NCI-H2107 (cell line): ENCODE results near the gene FAM209A.
"Not testable (repeated sequence)": the region's sequence is repeated elsewhere in the genome, so short reads cannot be mapped to it uniquely, and the experiment has no call there.

Experiments used
- DNase-seq: peaks from one replicate; lab custom pipeline; 2025; lab: John Stamatoyannopoulos, UW

The FAM209A gene

GRCh38 chr20:56540415-56540814 is 15.9 kb downstream of the FAM209A start:
- DNase-seq = no peak

DNA sequence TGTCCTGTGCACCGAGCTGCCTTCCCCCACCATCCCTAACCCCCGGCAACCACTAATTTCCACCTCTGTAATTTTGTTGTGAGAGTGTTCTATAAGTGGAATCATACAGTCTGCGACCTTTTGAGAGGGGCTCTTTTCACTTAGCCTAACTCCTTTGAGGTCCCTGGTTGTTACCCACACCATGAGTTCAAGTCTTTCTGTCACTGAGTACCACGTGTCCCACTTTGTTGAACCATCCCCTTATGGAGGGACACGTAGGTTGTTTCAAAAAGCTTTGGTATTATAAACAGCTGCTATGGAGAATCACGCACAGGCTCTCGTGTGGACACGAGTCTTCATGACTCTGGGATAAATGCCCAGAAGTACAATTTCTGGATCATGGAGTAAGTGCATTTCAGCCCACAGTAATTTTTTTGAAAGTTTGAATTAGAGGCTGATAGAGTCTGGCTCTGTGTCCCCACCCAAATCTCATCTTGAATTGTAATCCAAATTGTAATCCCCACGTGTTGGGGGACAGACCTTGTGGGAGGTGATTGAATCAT is 18.0 kb downstream of the FAM209A start:
- no peak for DNase-seq

DNA sequence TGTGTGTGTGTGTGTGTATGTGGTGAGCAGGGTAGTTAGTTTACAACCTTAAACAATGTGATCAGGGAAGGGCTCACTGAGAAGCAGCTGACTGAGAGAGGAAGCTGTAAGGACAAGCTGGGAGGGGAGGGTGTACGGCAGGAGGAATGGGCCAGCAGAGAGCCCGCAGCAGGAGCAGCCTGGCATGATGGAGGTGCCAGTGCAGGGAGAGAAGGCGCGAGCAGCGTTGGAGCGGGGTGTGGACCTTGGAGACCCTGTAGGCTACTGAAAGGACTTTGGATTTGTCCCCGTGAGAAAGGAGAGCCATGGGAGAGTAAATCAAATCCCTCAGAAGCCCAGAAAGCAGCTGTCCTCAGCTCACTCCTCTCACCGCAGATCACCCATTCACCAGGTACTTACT is 27.0 kb downstream of the FAM209A start:
- no peak for DNase-seq

GRCh38 chr20:56552911-56553629 is 28.5 kb downstream of the FAM209A start:
- DNase-seq = no peak

DNA sequence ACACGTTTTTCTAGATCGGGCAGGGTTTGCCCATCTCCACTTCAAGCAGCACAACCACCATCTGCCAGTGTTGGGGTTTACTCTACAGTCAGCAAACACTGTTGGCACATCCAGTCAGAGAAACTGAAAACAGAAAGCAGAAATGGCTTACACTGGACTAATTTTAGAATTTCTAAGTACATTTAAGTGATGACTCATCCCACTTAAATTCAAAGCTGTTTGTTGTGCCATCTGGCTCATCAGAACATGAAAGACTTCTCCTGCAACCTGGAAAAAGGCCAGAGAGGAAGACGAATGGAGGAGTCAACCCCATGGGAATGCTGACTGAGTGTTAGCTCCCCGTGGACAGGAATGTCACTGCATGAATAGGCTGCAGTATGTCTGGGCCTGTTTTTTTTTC is 30.3 kb downstream of the FAM209A start:
- no peak for DNase-seq

DNA sequence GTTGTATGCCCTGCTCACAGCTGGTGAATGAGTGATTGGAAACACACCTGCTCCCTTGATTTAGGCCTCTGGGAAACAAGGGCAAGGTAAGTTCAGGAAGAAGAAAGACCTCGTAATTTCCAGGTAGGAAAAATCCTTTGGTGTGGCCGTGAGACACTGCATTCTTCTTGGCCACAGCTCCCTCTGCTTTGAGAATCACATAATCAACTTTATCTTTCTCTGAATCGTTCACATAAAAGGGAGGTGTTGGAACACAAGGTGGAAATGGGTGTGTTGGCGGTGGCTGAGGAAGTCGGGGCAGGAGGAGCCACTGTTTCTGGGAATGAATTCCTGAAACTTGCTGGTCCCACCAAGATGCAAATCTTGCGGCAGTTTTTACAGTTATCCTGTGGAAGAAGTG is 34.4 kb downstream of the FAM209A start:
- DNase-seq = no peak

DNA sequence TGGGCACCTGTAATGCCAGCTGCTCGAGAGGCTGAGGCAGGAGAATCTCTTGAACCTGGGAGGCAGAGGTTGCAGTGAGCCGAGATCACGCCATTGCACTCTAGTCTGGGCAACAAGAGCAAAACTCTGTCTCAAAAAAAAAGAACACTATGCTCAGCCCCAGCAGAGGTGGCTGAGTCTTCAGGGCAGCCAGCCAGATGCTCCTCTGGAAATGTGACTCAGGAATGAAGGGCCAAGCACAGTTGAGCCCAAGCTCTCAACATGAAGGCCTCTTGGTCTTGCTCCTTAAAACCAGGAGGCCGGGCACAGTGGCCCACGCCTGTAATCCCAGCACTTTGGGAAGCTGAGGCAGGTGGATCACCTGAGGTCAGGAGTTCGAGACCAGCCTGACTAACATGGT is 40.0 kb downstream of the FAM209A start:
- not testable (repeated sequence) for DNase-seq

DNA sequence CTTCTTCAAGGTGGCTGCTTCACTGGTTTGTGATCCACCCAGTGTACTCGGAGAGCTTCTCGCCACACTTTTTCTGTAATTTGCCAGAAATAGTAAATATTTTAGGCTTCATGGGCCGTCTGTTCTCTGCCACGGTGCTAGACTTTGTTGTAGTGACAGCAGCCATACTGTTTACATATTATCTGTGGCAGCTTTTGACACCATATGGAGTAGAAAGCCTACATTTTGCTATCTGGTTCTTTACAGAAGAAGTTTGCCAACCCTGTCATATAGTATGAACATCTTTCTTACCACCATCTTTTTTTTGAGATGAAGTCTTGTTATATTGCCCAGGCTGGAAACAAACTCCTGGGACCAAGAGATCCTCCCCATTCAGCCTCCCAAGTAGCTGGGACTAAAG is 41.0 kb downstream of the FAM209A start:
- no peak for DNase-seq

DNA sequence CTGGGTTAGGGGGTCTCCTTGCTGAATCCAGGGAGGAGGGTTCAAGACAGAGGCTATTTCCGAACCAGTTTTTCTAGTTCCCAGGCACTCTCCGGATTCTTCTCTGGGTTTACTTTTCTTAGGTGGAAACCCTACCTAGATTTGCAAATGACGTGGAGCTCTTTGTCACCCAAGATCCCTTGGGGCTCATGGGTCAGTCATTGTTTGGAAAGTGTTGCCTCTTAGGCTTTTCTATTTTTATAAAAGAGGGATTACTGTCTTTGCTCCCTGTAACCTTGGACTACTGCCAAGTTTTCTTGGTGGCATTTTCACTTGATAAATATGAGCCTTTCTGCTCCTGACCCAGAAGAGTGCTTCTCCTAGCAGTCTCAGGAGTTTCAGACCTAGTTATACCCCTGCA is 42.1 kb downstream of the FAM209A start:
- DNase-seq = no peak

DNA sequence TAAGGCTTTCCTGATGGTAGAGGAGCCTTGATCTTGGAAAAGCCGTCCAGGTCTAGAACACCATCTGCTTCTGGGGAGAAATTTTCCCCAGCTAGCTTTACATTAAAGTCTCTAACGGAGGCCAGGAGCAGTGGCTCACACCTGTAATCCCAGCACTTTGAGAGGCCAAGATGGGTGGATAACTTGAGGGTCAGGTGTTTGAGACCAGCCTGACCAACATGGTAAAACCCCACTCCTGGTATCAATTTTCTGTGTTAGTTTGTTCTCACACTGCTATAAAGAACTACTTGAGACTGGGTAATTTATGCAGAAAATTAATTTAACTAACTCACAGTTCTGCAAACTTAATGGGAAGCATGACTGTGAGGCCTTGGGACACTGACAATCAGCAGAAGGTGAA is 46.3 kb downstream of the FAM209A start:
- no peak for DNase-seq

- DNase-seq = no peak
These were observed 47.6 kb downstream of the FAM209A start for GRCh38 chr20:56572172-56572571.

DNA sequence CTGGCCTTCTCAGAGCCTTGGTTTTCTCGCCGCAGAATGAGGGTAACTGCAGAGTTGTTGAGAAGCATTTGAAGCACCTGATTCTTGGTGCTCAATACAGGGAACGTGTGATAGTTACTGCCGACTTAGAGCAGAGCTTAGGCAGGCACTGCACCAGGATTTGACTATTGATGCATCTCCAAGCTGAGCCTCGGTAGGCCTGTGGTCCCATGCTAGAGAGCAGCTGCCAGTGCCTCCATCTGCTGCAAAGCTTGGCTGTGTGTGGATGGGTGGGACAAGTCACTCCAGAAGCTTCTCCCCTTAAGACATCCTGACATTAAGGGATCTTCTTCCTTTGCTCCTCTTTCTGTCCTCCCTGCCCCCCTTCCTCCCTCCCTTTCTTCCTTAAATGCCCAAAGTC is 49.4 kb downstream of the FAM209A start:
- no peak for DNase-seq

GRCh38 chr20:56574531-56575142 is 50.1 kb downstream of the FAM209A start:
- DNase-seq = no peak

- no peak for DNase-seq
These were observed 50.6 kb downstream of the FAM209A start for GRCh38 chr20:56575157-56575556.
